OCI-LY1 (cell line): ENCODE results near the gene MYL9.

Source experiments
- EZH2 ChIP-seq: fragments of 200-600 bp; sonication (generic), shearing (Covaris generic); IDR thresholded peaks from 2 replicates; pipeline ENCODE4 v1.8.0; 2017; ENCODE audit warnings: borderline replicate concordance, mixed run types, mild to moderate bottlenecking, antibody characterized with exemption, low read length, moderate library complexity, mixed read lengths
- TF ChIP-seq, protein P1 (sequence below): fragments of 200-600 bp; sonication (generic), shearing (Covaris generic); IDR thresholded peaks from 2 replicates; pipeline ENCODE4 v1.5.1; 2017; ENCODE audit warnings: mild to moderate bottlenecking, antibody characterized with exemption, low read length, moderate library complexity, mixed read lengths

DNA sequence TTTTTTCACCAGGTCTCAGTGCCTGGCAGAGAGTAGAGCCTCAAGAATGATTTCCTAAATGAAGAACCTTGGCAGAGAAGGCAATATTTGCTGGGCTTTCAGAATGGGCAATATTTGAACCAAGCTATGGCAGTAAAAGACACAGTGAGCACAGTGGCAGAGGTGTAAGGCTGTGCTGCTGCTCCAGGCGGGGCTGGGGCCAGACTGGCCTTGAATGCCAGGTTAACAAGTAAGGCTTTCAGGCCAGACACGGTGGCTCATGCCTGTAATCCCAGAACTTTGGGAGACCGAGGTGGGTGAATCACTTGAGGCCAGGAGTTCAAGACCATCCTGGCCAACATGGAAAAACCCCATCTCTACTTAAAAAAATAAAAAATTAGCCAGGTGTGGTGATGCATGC, 8.5 kb upstream of the MYL9 start:
- TF ChIP-seq, protein P1, sequence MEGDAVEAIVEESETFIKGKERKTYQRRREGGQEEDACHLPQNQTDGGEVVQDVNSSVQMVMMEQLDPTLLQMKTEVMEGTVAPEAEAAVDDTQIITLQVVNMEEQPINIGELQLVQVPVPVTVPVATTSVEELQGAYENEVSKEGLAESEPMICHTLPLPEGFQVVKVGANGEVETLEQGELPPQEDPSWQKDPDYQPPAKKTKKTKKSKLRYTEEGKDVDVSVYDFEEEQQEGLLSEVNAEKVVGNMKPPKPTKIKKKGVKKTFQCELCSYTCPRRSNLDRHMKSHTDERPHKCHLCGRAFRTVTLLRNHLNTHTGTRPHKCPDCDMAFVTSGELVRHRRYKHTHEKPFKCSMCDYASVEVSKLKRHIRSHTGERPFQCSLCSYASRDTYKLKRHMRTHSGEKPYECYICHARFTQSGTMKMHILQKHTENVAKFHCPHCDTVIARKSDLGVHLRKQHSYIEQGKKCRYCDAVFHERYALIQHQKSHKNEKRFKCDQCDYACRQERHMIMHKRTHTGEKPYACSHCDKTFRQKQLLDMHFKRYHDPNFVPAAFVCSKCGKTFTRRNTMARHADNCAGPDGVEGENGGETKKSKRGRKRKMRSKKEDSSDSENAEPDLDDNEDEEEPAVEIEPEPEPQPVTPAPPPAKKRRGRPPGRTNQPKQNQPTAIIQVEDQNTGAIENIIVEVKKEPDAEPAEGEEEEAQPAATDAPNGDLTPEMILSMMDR = no peak
- no peak for TF ChIP-seq EZH2
